ENCODE measurements around the gene SHROOM3.

GRCh38 chr4:76585272-76585671, 150.2 kb downstream of the SHROOM3 start:
- no peak for TF ChIP-seq CTCF (IDR thresholded peaks at IDR 0.05)
- no peak for TF ChIP-seq POLR2A (IDR thresholded peaks at IDR 0.05)

All from Peyer's patch (tissue), 4 donors.